Endometrium (tissue), 2 donors: ENCODE results near the gene YBX1.
"Not testable (repeated sequence)": the region's sequence is repeated elsewhere in the genome, so short reads cannot be mapped to it uniquely, and the experiment has no call there.

Experiments
- FAIRE-seq: peaks from 2 replicates; lab custom pipeline; 2012; peaks lifted over from hg19 to GRCh38; lab: Jason Lieb, UNC
- donor health status: control.
- donor health status: control.

The YBX1 gene

DNA sequence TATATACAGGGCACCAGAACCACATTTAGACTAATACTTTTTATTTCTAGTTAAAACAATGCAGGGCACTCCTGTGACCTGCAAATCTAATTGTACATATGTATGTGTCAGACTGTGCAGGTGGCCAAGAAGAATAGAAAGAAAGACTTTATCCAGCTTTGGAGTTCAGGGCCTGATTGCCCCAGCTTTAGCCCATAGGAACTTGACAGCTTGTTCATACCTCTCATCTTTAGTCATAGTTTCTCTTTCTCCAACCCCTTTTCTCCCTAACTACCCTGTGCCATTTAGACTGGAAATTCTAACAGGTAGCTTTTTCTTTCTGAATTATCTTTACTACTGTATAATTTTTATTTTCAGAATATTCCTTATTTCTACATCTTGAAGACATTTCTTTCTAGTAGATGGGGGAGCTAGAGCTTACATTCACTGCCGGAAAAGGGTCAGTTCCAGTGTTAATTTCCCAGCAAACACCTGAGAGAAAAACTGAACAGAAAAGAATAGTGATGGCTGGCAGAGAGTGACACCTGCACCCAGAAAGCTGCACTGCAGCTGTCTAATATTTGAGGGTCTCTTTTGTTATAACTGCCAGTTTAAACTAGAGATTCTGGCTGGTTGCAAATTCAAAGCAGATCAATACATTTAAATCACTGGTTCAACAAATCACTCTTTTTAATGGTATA lies 8.4 kb downstream of the YBX1 start:
- FAIRE-seq: no peak

- no peak for FAIRE-seq
These were observed 8.9 kb downstream of the YBX1 start for GRCh38 chr1:42691157-42691498.

DNA sequence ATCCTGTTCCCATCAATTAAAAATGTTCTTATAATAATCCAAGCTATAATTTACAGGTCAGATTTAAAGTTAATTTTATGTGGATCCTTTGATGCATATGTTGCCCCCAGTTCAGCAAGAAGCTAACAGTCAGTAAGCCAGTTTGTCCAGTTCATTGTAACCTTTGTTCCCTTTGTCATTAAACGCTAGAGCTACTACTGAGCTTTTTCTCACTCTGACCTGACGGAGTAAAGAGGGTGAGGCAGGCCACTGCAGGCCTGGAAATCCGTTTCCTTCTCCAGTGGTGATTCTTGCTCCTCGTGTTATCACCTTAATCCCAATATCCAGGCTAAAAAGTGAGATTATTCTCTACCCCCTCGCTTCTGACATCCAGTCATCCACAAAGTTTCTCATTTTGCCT lies 10.2 kb downstream of the YBX1 start:
- no peak for FAIRE-seq

- FAIRE-seq: no peak
These were observed 10.7 kb downstream of the YBX1 start for GRCh38 chr1:42692911-42693310.

- FAIRE-seq: no peak
These were observed 16.0 kb downstream of the YBX1 start for GRCh38 chr1:42698081-42698813.

- no peak for FAIRE-seq
These were observed 17.8 kb downstream of the YBX1 start for GRCh38 chr1:42700006-42700405.

GRCh38 chr1:42703888-42704464 lies 21.8 kb downstream of the YBX1 start:
- no peak for FAIRE-seq

DNA sequence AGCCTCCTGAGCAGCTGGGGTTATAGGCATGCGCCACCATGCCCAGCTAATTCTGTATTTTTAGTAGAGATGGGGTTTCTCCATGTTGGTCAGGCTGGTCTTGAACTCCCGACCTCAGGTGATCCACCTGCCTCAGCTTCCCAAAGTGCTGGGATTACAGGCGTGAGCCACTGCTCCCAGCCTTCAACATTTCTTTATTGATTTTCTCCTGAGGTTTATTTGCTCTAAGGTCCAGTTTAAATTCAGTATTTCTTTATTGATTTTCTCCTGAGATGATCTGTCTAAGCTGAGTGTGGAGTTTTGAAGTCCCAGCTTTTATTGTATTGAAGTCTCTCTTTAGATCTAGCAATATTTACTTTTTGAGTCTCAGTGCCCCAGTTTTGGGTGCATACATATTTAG lies 30.6 kb downstream of the YBX1 start:
- not testable (repeated sequence) for FAIRE-seq

DNA sequence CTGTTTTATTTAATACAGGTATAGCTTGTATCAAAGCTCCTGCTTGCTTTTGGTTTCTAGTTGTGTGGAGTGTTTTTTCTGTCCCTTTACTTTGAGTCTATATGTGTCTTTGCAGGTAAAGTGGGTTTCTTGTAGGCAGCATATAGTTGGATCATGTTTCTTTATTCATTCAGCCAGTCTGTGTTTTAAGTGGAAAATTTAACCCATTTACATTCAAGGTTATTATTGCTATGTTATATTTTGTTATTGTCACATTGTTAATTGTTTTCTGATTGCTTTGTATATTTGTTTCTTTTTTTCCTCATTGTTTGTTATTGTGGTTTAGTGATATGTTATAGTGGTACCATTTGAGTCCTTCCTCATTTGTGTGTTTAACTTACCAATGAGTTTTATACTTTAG lies 31.1 kb downstream of the YBX1 start:
- FAIRE-seq: no peak

- FAIRE-seq: not testable (repeated sequence)
These were observed 32.2 kb downstream of the YBX1 start for GRCh38 chr1:42714441-42714840.

DNA sequence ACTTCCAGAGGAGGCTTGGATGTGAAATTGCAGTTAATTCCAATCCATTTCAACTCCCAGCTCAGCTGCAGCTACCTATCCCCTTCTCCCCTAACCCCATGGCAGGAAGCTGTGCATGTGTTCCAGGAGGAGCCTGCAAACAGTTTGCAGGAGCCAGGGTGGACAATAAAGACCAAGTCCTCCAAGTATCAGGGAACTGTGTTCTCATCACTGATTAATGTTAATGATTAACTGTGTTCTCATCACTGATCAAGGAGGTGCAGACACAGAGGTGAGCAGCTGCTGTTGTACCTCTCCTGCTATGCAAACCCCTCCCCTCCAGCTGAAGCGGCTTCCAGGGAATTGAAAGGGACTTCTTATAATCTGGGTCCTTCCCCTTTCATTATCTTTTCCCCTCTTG lies 38.6 kb downstream of the YBX1 start:
- no peak for FAIRE-seq

DNA sequence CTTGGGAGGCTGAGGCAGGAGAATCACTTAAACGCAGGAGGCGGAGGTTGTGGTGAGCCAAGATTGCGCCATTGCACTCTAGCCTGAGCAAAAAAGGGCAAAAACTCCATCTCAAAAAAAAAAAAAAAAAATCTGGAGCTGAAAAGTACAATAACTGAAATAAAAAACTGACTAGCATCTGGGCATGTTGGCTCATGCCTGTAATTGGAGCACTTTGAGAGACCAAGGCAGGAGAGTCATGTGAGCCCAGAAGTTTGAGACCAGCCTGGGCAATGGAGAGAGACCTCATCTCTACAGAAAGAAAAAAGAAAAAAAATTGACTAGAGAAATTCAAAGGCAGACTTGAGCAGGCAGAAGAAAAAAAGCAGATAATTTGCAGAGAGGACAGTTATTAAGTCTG lies 39.7 kb downstream of the YBX1 start:
- FAIRE-seq: no peak

- FAIRE-seq: not testable (repeated sequence)
These were observed 40.2 kb downstream of the YBX1 start for GRCh38 chr1:42722403-42722802.

- no peak for FAIRE-seq
These were observed 41.3 kb downstream of the YBX1 start for GRCh38 chr1:42723511-42723910.

DNA sequence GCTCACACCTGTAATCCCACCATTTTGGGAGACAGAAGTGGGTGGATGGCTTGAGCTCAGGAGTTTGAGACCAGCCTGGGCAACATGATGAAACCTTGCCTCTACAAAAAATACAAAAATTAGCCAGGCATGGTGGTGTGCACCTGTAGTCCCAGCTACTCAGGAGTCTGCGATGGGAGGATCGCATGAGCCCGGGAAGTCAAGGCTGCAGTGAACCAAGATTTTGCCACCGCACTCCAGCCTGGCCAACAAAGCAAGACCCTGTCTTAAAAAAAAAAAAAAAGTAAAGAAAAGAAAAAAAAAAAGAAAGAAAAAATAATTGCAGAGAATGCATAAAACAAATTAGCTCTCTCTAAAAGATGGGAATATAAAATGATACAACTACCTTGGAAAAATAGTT lies 43.6 kb downstream of the YBX1 start:
- peak; percentile 83 for FAIRE-seq

GRCh38 chr1:42730002-42730401 lies 47.8 kb downstream of the YBX1 start:
- no peak for FAIRE-seq

DNA sequence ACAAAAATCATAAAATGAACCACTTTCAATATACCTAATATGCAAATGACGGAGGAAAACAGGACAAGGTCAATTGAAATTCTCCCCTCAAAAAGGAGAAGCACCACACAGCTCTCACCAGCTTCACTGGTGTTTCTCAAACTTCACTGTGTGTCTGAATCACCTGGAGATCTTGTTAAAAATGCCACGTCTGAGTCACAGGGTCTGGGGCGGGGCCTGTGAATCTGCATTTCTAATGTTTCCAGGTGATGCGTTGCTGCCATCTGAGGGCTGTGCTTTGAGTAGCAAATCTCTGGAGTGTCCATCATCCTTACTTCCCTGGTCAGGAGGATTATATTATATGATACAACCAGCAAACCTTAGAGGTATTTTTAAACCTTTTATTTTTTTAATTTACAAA lies 48.8 kb downstream of the YBX1 start:
- FAIRE-seq: no peak

DNA sequence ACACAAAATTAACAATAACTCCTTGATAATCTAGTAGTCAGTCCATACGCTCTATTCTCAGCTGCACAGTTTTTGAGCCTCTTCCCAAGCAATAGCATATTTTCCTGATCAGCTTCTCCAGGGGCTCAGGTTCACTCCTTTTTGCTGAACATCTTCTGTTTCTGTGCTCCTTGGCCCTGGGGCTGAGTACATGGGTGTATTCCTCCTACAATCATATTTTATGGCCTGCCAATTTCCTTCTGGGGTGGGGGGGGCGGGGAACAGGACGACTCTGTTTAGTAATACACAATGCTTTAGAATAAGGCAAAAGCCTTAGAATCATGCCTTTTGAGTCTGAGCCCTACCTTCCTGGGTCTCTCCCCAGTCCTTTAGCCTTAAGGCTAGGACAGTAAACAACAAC lies 49.4 kb downstream of the YBX1 start:
- FAIRE-seq: no peak

- FAIRE-seq: no peak
These were observed 50.0 kb downstream of the YBX1 start for GRCh38 chr1:42732126-42732680.

DNA sequence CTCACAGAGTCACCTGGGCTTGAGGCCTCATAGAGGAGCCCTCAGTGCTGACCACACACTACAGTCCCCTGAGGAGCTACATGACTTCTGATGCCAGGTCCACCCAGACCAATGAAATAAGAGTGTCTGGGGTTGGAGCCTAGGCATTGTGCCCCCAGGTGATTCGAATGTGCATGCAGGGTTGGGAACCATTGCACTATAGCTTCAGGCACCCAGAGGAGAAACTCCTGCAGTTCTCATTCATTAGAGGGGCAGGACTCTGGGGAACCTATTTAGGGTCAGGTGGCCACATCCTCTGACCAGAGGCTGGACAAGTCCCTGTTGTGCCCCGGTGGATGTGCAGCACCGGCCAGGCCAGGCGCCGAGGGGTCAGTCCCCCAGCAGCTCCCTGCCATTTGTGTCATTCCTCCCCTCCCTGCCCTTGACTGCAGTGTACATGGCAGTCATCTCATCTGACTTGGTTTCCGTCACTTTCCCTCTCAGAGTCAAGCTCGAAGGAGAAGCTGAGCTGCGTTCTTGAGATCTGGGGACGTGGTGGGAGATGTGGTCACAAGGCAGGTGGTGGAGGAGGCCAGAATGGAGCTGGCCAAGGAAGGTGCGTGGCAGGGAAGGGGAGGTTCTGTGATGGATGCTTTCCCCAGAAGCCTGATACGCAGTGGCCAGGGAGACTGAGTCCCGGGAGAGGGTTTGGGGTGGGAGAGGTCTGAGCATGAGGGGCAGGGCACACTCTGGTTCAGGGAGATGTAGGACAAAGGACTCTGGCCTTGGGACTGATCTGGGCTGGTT lies 51.4 kb downstream of the YBX1 start:
- FAIRE-seq: no peak

- FAIRE-seq: no peak
These were observed 52.2 kb downstream of the YBX1 start for GRCh38 chr1:42734201-42735035.

GRCh38 chr1:42735056-42735455 lies 52.8 kb downstream of the YBX1 start:
- no peak for FAIRE-seq
